ENCODE results near the gene OSBPL2. TPM values are rescaled to one million over a fixed set of nuclear protein-coding genes. Genes with fewer than 3 reads are reported as not detected.

The OSBPL2 gene
- total RNA-seq, 1 donor, result 35.5 TPM

DNA sequence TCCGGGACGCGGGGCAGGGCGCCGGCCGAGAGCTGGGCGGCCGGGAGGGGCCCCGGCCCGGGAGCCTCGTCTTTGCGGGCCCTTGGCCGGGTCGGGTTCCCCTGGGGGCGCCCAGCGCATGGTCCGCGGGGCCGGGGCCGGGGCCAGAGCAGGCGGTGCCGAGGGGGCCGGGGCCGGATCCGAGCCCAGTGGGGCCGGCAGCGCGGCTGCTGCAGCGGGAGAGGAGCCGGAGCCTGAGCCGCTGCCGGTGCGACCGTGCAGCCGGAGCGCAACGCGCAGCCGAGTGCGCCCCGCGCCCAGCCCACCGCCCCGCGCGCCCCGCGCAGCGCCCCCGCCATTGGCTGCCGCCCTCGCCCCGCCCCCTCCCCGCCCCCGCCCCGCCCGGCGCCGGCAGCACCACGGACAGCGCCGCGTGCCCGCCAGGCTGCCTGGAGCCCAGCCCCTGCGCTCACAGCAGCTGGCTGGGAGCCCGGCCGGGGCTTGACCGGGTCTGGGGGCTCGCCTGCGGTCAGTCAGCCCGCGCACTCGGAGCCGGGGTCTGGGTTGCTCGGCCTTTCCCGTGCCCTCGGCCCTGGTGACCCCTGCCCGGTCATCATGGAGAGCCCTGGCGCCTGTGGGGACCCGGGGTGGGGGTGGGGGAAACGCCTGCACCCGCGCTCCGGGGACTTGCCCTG is 18.2 kb upstream of the OSBPL2 start, which contains the start of gene HRH3:
Gene HRH3 (minus strand): TSS at position 287 of the 674 bp plus-strand sequence. CDS start 308 bp downstream, outside the sequence.
- DNase-seq (ENCODE audit: low read depth in 2 of 3, low spot score in 2 of 3), result peak in 2 of 3 donors; percentile 30 to 56

DNA sequence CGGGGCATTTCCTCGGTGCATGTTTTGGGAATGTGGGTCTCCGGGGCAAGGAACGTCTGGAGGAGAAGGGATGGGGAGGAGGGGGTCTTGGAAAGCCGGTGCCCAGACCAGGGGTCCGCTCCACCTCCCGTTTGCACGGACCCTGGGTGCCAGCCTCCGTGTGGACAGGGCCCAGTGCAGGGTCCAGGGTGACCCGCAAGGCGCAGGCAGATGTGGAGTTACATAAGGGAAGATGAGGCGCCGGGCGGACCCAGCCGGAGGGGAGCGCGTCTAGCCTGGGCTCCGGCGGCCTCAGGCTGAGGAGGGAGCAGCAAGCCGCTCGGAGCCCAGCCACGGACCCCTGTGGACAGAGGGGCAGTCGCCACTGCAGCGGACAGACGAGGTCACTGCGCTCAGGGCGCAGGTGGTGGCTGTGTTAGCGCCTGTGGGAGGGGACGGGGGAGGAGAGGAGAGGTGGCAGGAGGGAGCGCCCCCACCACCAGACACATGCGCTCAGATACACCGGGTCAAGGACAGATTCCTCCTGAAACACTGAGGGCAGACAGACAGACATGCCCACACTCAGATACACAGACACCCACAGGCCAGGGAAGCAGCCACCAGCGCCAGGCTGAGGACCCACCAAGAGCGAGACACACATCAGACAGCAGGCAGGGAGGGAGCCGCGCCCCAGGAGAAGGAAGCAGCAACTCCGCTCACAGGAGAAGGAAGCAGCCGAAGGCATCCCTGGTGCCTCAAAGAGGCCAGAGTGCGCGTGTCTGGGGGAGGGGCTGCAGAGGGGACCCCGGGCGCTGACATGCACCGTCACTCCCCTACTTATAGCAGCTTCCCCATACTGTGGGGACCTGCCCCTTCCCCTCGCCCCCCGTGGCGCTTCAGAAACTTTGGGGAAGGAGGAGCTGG is 17.4 kb upstream of the OSBPL2 start:
- DNase-seq (ENCODE audit: low read depth in 2 of 3, low spot score in 2 of 3), result peak in 2 of 3 donors; percentile 37 to 47

DNA sequence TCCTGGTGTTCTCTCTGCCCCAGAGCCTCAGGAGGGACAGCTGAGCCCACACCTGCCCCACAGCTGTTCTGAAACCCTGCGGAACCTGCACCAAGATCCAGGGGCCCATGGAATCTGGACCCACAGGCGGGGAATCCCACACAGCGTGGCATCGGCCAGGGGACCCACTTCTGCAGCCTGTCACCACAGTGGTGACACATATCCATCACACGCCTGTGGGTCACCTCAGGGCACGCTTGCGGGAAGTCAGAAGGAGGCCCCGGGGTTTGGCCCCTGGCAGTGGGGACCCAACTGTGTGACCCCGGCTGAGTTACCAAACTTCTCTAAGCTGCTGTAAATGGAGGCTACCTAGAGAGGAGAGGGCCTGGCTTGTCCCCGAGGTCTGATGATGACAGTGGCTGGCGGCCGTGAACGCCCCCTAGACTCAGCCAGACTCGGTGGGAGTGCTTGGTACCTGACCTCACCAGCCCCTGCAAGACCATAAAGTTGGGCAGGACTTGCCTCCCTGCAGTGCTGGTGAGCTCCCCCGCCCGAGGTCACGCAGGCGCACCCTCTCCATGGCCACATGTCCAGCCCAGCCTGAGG is 16.0 kb upstream of the OSBPL2 start:
- no peak for DNase-seq (ENCODE audit: low read depth in 2 of 3, low spot score in 2 of 3)

- DNase-seq (ENCODE audit: low read depth in 2 of 3, low spot score in 2 of 3), result no peak
Measured at GRCh38 chr20:62222972-62223371, 15.3 kb upstream of the OSBPL2 start.

GRCh38 chr20:62223571-62223970 is 14.8 kb upstream of the OSBPL2 start:
- no peak for DNase-seq (ENCODE audit: low read depth in 2 of 3, low spot score in 2 of 3)

DNA sequence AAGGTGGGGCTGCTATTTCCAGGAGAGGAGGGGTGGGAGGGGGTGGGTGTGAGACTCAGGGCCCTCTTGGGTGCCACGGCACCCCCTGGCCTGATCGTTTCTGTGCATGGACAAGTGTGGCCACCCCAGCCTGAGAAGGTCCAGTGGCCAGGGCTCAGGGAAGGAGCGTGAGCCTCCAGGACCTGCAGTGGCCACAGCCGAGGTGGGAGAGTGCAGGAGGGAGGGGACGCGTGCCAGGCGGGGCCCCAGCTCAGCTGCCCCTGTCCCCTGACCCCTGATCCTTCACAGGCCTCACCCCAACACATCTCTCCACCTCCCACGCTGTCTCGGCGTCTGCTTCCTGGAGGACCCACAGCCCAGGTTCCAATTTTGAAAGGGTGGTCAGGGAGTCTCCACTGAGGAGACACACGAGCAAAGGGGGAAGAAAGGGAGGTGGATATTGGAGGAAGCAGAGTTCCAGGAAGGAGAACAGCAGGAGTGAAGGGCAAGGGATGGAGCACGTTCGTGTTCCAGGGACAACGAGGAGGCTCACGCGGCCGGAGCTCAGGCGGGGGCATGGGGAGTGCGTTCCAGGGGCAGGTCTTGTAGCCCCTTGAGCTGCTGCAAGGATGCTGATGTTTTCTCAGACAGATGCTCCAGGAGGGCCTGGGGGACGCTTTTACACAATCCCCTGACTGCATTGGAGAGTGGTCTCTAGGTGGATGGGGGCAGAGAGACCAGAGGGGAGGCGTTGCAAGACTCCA is 14.0 kb upstream of the OSBPL2 start:
- DNase-seq (ENCODE audit: low read depth in 2 of 3, low spot score in 2 of 3), result no peak

DNA sequence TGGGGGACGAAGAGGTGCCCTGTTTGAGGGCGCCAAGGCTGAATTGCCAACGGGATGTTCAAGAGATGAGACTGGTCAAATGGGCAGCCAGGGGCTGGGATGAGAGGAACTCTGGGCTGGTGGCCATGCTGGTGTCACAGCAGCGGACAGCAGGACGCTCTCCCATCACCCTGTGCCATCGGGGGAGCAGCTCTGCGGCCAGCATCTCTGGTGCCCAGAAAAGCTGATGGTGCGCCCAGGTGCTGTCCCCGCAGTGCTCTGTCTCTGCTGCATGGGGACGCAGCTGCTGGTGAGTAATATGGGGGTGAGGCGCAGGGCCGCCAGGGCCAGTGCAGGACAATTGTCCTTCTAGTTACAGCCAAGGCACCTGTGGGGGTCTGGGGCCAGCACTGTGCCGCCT is 13.3 kb upstream of the OSBPL2 start:
- no peak for DNase-seq (ENCODE audit: low read depth in 2 of 3, low spot score in 2 of 3)

DNA sequence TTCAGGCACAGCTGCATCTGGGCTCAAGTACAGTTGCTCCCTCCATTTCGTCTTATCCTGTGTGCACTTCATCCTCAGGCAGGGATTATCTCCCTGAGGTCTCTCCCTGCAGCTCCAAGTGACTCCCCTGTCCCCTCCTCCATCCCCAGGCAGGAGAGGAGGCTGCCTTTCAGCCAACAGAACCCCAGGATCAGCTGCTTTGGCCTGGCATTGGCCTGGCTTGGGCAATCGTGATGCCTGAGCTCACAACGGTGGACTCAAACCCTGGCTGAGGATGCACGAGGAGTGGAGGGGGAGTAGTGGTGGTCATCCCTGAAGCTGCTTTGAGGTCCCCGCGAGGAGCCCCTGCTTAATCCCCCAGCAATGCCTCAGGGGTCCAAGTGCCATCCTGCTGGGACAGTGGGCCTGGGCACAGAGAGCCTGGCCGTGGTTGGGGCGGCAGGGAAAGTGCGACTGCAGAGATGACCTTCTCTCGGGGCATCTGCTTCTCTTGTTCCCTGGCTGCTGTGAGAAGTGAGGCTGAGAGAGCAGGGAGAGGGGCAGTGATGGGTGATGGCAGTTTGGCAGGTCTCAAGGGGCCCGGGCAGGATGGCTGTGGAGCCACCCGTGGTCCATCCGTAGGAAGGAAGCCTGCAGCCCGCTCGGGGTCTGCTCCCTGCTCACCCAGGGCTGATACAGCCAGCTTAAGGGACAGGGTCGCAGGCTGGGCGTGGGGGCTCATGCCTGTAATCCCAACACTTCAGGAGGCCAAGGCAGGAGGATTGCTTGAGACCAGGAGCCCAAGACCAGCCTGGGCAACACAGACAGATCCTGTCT is 12.3 kb upstream of the OSBPL2 start:
- DNase-seq (ENCODE audit: low read depth in 2 of 3, low spot score in 2 of 3), result no peak

DNA sequence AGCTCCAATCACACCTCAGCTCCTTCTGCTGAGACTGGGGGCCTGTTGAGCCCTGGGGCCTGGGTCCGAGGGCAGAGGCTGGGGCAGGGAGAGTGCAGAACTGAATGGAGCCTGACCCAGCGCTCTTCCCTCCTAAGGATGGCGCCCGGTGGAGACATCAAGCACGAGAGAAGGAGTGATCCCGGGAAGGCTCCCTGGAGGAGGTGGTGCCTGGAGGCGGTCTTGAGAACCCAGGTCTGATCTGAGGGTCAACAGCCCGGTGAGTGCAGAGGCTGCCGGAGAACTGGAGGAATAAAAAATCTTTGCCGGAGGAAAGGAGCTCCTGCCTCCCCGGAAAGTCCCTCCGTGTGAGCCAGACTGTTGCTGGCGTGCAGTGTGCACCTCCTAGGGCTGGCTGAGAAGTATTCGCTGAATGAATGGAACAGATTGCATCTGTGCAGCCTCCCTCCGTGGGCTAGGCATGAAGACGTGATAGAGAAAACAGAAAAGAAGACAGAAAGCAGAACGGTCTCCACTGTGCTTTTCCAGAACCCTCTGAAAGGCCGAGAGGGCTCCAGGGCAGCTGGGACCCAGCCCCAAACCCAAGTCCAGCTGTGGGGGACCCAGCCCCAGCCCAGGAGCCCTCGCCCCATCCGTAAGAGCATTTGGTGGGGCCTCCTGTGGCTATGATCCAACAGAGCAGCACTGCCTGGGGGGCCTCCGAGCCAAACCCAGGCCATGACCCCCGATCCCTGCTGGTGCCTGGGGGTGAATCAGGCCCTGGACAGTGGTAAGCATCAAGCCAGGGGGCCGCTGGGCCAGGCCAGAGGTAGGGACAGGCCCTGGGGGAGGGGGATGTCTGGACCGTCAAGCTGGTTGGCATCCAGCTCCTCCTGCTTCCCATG is 11.4 kb upstream of the OSBPL2 start:
- DNase-seq (ENCODE audit: low read depth in 2 of 3, low spot score in 2 of 3), result no peak

GRCh38 chr20:62227591-62227976 is 10.7 kb upstream of the OSBPL2 start:
- no peak for DNase-seq (ENCODE audit: low read depth in 2 of 3, low spot score in 2 of 3)

DNA sequence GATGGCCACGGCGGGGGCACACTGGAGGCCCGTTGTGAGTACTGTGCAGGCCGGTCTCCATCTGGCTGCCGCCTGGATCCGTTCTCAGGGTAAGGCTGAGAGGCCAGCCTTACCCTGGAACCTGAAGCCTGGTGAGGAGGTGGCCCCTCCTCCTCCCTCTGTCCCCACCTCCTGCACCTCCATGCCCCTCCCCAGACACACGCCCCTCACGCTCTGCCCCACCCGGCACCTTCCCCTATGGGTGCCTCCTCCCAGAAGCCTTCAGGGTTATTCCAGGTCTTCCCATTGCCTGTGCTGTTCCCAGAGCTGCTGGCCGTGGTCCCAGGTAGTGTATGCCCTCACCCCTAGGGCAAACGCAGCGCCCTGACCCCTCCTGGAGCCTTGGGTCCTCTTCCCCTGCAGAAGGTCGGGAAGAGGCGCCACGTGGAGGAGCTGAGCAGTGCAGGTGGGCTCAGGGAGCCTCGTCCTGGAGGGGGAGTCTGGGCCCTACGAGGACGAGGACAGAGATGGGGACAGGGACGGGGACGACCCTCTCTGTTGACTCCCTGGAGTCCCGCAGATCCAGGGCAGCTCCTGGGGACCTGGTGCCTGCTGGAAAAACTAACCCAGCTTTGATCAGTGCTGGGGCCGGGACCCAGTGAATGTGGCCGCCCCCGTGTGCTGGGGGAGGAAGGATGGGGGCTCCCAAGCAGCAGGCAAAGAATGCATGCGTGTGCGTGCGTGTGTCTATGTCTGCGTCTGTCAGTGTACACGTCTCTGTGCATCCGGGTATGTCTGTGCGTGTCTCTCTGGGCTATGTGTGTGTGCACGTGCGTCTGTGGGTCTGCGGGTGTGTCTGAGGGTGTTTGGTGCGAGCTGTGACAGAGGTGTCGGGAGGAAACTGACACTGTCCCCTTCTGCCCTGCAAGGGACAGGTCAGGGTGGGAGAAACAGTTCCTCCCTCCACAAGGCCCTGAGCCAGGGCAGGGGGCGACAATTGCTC is 10.1 kb upstream of the OSBPL2 start:
- no peak for DNase-seq (ENCODE audit: low read depth in 2 of 3, low spot score in 2 of 3)

GRCh38 chr20:62228982-62229545 is 9.3 kb upstream of the OSBPL2 start:
- no peak for DNase-seq (ENCODE audit: low read depth in 2 of 3, low spot score in 2 of 3)

DNA sequence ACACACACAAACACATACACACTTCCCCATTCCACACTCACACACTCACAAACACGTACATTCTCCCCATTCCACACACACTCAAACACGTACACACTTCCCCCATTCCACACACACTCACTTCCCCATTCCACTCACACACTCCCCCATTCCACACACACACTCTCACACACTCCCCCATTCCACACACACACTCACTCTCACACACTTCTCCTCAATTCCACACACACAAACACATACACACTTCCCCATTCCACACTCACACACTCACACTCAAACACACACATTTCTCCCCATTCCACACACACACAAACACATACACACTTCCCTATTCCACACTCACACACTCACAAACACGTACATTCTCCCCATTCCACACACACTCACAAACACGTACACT is 8.7 kb upstream of the OSBPL2 start:
- DNase-seq (ENCODE audit: low read depth in 2 of 3, low spot score in 2 of 3), result no peak

DNA sequence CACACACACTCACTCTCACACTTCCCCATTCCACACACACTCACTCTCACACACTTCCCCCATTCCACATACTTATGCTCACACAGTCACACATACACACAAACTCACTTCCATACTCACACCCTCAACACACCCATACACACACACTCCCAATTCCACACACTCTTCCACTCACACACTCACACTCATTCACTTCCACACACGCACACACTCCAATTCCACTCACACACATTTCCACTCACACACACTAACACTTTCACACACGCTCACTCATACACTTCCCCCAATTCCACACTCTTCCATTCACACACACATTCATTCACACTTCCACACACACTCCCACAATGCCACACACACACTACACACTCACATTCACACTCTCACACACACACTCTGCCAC is 8.0 kb upstream of the OSBPL2 start:
- DNase-seq (ENCODE audit: low read depth in 2 of 3, low spot score in 2 of 3), result no peak

DNA sequence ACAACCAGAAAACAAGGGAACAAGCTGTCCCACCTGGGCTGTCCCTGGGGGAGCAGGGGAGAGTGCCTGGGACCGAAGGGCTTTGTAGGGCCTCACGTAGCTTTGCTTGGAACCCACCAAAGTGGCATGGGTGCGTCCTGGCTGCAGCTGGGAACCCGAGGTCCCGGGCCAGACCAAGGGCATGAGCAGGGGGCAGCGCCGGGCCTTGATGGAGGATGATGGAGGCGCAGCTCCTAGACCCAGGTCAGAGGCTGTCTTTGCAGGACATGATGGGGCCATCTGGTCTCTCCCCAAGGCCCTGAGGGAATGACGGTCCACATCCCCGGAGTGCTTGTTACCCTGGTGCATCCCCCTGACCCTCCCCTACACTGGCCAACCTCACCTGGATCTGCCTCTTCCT is 7.6 kb upstream of the OSBPL2 start:
- no peak for DNase-seq (ENCODE audit: low read depth in 2 of 3, low spot score in 2 of 3)

GRCh38 chr20:62231292-62231691 is 7.0 kb upstream of the OSBPL2 start:
- no peak for DNase-seq (ENCODE audit: low read depth in 2 of 3, low spot score in 2 of 3)

GRCh38 chr20:62232194-62232593 is 6.1 kb upstream of the OSBPL2 start:
- DNase-seq (ENCODE audit: low read depth in 2 of 3, low spot score in 2 of 3), result no peak

All from hematopoietic multipotent progenitor cell (in vitro differentiated cells).